Brain microvascular endothelial cell (primary cell): ENCODE data around the gene SHCBP1L.
"Not testable (repeated sequence)": the region's sequence is repeated elsewhere in the genome, so short reads cannot be mapped to it uniquely, and the experiment has no call there.

Experiments
- DNase-seq: peaks from one replicate; pipeline ENCODE4 v3.0.0-alpha.2; 2020
- H3K27ac ChIP-seq: fragments of 250-450 bp; sonication (Bioruptor Pico); 2 replicates; pipeline ENCODE4 v1.5.1; 2020; ENCODE audit warnings: mild to moderate bottlenecking, moderate library complexity
- H3K27me3 ChIP-seq: fragments of 250-450 bp; sonication (Bioruptor Pico); replicated peaks from 2 replicates; pipeline ENCODE4 v1.5.1; 2020; ENCODE audit warnings: mild to moderate bottlenecking
- H3K36me3 ChIP-seq: fragments of 250-450 bp; sonication (Bioruptor Pico); replicated peaks from 2 replicates; pipeline ENCODE4 v1.5.1; 2020; ENCODE audit warnings: mild to moderate bottlenecking
- H3K4me3 ChIP-seq: 2 replicates; pipeline ENCODE4 v1.5.1; 2011; ENCODE audit warnings: low read depth, mild to moderate bottlenecking, control low read depth, low read length, moderate library complexity
- CTCF ChIP-seq: IDR thresholded peaks from 2 replicates; pipeline ENCODE4 v1.5.1; 2011; ENCODE audit warnings: low read depth, mild to moderate bottlenecking, moderate library complexity, low read length, control low read depth, inconsistent platforms; ENCODE audit errors: missing control alignments
- in situ Hi-C: cut with HindIII; loops from 2 replicates; pipeline ENCODE4 v1.10.0; 2017; ENCODE audit warnings: low sequenced_read_pairs, low pct_ligation_motif_present

SHCBP1L gene

GRCh38 chr1:182905321-182905720 lies 47.6 kb downstream of the SHCBP1L start:
- no peaks in the 10 kb centered on the region for H3K36me3 ChIP-seq
- no peaks in the 10 kb centered on the region for H3K27me3 ChIP-seq
- no peak overlapping the region for H3K27ac ChIP-seq
- DNase-seq: no peak
- H3K4me3 ChIP-seq: no peak overlapping the region
- no peak for TF ChIP-seq CTCF
- in situ Hi-C loops: no loop called here

- not testable (repeated sequence) for H3K27me3 ChIP-seq
Measured at GRCh38 chr1:182901946-182902345, 51.0 kb downstream of the SHCBP1L start.

GRCh38 chr1:182897696-182898095 lies 55.3 kb downstream of the SHCBP1L start:
- DNase-seq: no peak
- no peaks in the 10 kb centered on the region for H3K36me3 ChIP-seq
- in situ Hi-C loops: no loop called here
- no peak for TF ChIP-seq CTCF
- H3K4me3 ChIP-seq: no peak overlapping the region
- no peak overlapping the region for H3K27ac ChIP-seq
- H3K27me3 ChIP-seq: no peaks in the 10 kb centered on the region

More at GRCh38 chr1:182901946-182902345, 51.0 kb downstream of the SHCBP1L start:
- H3K36me3 ChIP-seq, DNase-seq, H3K27ac ChIP-seq, H3K4me3 ChIP-seq, in situ Hi-C loops: not testable (repeated sequence)

GRCh38 chr1:182890927-182891610 lies 61.9 kb downstream of the SHCBP1L start:
- Histone ChIP-seq H3K27ac (no peak overlapping the region), H3K27me3 (no peaks in the 10 kb centered on the region), H3K36me3 (peaks cover 29% of the 10 kb centered on the region), H3K4me3 (no peak overlapping the region)
- no peak for DNase-seq
- in situ Hi-C loops: no loop called here
- no peak for TF ChIP-seq CTCF

- Histone ChIP-seq H3K4me3 (no peak overlapping the region), H3K36me3 (peaks cover 37% of the 10 kb centered on the region), H3K27me3 (no peaks in the 10 kb centered on the region), H3K27ac (no peak overlapping the region)
- TF ChIP-seq CTCF: no peak
- DNase-seq: no peak
- in situ Hi-C loops: no loop called here
Measured at GRCh38 chr1:182889997-182890396, 63.0 kb downstream of the SHCBP1L start.

- Histone ChIP-seq H3K27me3 (no peaks in the 10 kb centered on the region), H3K27ac (no peak overlapping the region), H3K4me3 (no peak overlapping the region), H3K36me3 (peaks cover 46% of the 10 kb centered on the region)
- no peak for DNase-seq
- in situ Hi-C loops: no loop called here
- no peak for TF ChIP-seq CTCF
Measured at GRCh38 chr1:182888736-182889531, 64.0 kb downstream of the SHCBP1L start.
